ENCODE measurements around the gene KRTAP15-1.

KRTAP15-1 gene
- long read RNA-seq, donor 1: 0 reads
- long read RNA-seq, donor 2: 0 reads
- long read RNA-seq, donor 3: 0 reads
- long read RNA-seq, donor 4: 0 reads
- long read RNA-seq, donor 5: 0 reads
- long read RNA-seq, donor 6: 0 reads
- long read RNA-seq, donor 7: 0 reads
- long read RNA-seq, donor 8: 0 reads

- DNase-seq: no peak
These were observed at the start of gene KRTAP15-1 for GRCh38 chr21:30439975-30440374. KRTAP15-1 (plus strand) TSS chr21:30440275; CDS start chr21:30440328, 53 bp downstream.

GRCh38 chr21:30391492-30392025, 48.5 kb upstream of the KRTAP15-1 start:
- DNase-seq: no peak

GRCh38 chr21:30395731-30396130, 44.3 kb upstream of the KRTAP15-1 start, which contains the start of gene KRTAP13-1:
KRTAP13-1 (plus strand) TSS chr21:30396031; CDS start chr21:30396087, 56 bp downstream.
- no peak for DNase-seq

GRCh38 chr21:30408782-30409494, 31.1 kb upstream of the KRTAP15-1 start:
- peak; percentile 10 for DNase-seq

GRCh38 chr21:30415993-30416392, 24.1 kb upstream of the KRTAP15-1 start:
- no peak for DNase-seq

- no peak for DNase-seq
These were observed 14.2 kb upstream of the KRTAP15-1 start, which contains the start of gene KRTAP13-3 for GRCh38 chr21:30425826-30426225. KRTAP13-3 (minus strand) TSS chr21:30425926; CDS start chr21:30425912, 14 bp downstream.

- DNase-seq: no peak
These were observed 13.3 kb upstream of the KRTAP15-1 start for GRCh38 chr21:30426731-30427130.

GRCh38 chr21:30430170-30430655, 9.9 kb upstream of the KRTAP15-1 start, which contains the start of gene KRTAP13-4:
KRTAP13-4 (plus strand) TSS chr21:30430220; CDS start chr21:30430276, 56 bp downstream.
- no peak for DNase-seq

GRCh38 chr21:30434033-30434631, 5.9 kb upstream of the KRTAP15-1 start:
- peak; percentile 4 for DNase-seq

- no peak for DNase-seq
These were observed 3.0 kb upstream of the KRTAP15-1 start for GRCh38 chr21:30437010-30437565.

- no peak for DNase-seq
These were observed 3.2 kb downstream of the KRTAP15-1 start for GRCh38 chr21:30443226-30443625.

- DNase-seq: no peak
These were observed 4.1 kb downstream of the KRTAP15-1 start for GRCh38 chr21:30444204-30444603.

- DNase-seq: no peak
These were observed 7.0 kb downstream of the KRTAP15-1 start for GRCh38 chr21:30447056-30447455.

GRCh38 chr21:30448514-30448913, 8.4 kb downstream of the KRTAP15-1 start:
- no peak for DNase-seq

GRCh38 chr21:30463713-30464112, 23.6 kb downstream of the KRTAP15-1 start:
- no peak for DNase-seq

GRCh38 chr21:30468900-30469714, 29.0 kb downstream of the KRTAP15-1 start:
- DNase-seq: peak; percentile 7

- DNase-seq: no peak
These were observed 37.9 kb downstream of the KRTAP15-1 start for GRCh38 chr21:30478004-30478403.

- no peak for DNase-seq
These were observed 39.2 kb downstream of the KRTAP15-1 start for GRCh38 chr21:30479259-30479658.

GRCh38 chr21:30480145-30480544, 40.1 kb downstream of the KRTAP15-1 start, which contains the start of gene KRTAP19-1:
KRTAP19-1 (minus strand) TSS chr21:30480367; CDS start chr21:30480317, 50 bp downstream.
- no peak for DNase-seq

GRCh38 chr21:30482130-30482529, 42.1 kb downstream of the KRTAP15-1 start:
- DNase-seq: no peak

GRCh38 chr21:30486180-30486579, 46.1 kb downstream of the KRTAP15-1 start:
- no peak for DNase-seq

Measured in right kidney (tissue), 9 donors.